ENCODE measurements around the gene HNRNPUL1. TPM values are rescaled to one million over a fixed set of nuclear protein-coding genes. Genes with fewer than 3 reads are reported as not detected.

Gene HNRNPUL1
- total RNA-seq, 4 donors from 2014 or later = 148 to 207 (median 179) TPM

DNA sequence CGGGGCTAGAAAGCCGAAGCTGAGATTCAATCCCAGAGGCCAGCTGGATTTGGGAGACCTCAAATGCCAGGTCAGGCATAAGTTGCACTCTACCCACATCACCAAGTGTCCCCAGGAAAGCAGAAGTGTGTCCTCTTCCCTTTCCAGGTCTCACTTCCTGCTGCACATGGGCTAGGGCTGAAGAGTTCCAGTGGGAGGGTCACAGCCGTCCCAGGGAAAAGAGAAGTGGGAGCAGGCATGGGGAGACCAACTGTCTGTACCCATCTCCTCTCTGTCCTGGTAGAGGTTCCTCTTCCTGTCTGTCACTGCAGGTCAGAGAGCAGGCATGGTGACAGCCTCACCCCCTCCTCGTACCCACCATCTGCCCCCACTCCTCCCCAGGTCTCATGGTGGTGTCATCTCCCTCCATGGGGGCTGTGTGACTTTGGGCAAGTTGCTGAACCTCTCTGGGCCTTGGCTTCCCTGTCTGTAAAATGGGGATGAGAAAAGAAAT is 30.4 kb upstream of the HNRNPUL1 start:
- no peak overlapping the region for H3K27ac ChIP-seq (replicated peaks in 1 of 4)
- WGBS = 77% methylated on average over 4 of the region's 4 CpGs

DNA sequence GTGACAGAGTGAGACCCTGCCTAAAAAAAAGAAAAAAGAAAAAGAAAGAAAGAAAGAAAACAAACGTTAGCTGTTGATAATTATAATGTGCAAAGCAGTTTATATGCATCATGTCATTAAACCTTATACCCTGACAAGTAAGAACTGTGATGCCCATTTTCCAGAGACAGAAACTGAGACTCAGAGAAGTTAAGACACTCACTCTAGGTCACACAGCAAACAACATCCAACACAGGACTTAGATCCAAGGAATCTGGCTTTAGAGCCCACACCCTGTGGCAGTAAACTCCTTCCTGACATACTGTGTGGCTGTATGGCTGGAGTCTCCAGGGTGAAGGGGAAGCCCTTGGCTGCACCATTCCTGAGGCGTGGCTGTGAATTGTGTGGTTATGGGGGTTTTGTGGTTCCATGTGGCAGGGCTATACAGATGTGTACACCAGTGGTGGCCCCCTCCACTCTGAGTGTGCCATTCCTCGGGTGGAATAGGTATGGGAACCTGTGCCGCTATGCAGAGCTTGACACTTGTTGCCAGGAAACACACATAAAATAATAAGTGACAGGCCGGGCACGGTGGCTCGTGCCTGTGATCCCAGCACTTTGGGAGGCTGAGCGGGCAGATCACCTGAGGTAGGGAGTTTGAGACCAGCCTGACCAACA is 29.5 kb upstream of the HNRNPUL1 start:
- H3K36me3 ChIP-seq = peaks cover 30 to 91% (median 59%) of the 10 kb centered on the region in 4 donors

More for the DNA sequence above, 30.4 kb upstream of the HNRNPUL1 start:
- TF ChIP-seq POLR2AphosphoS5 (IDR thresholded peaks at IDR 0.05) = no peak
- no peak for TF ChIP-seq POLR2A (IDR thresholded peaks at IDR 0.05; ENCODE audit: low read depth)
- TF ChIP-seq EP300 (IDR thresholded peaks at IDR 0.05) = no peak
- TF ChIP-seq, protein P1, sequence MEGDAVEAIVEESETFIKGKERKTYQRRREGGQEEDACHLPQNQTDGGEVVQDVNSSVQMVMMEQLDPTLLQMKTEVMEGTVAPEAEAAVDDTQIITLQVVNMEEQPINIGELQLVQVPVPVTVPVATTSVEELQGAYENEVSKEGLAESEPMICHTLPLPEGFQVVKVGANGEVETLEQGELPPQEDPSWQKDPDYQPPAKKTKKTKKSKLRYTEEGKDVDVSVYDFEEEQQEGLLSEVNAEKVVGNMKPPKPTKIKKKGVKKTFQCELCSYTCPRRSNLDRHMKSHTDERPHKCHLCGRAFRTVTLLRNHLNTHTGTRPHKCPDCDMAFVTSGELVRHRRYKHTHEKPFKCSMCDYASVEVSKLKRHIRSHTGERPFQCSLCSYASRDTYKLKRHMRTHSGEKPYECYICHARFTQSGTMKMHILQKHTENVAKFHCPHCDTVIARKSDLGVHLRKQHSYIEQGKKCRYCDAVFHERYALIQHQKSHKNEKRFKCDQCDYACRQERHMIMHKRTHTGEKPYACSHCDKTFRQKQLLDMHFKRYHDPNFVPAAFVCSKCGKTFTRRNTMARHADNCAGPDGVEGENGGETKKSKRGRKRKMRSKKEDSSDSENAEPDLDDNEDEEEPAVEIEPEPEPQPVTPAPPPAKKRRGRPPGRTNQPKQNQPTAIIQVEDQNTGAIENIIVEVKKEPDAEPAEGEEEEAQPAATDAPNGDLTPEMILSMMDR (IDR thresholded peaks at IDR 0.05) = no peak
- Histone ChIP-seq H3K9me3 (no peaks in the 10 kb centered on the region), H3K4me3 (no peak overlapping the region), H3K27me3 (no peaks in the 10 kb centered on the region), H3K36me3 (peaks cover 23 to 82% (median 51%) of the 10 kb centered on the region in 4 donors), H3K4me1 (peaks cover 0 to 9% (median 6%) of the 10 kb centered on the region in 4 donors)
- no peak for DNase-seq (ENCODE audit: extremely low spot score)
- intact Hi-C loops (cut with DNase I) = no loop called here

DNA sequence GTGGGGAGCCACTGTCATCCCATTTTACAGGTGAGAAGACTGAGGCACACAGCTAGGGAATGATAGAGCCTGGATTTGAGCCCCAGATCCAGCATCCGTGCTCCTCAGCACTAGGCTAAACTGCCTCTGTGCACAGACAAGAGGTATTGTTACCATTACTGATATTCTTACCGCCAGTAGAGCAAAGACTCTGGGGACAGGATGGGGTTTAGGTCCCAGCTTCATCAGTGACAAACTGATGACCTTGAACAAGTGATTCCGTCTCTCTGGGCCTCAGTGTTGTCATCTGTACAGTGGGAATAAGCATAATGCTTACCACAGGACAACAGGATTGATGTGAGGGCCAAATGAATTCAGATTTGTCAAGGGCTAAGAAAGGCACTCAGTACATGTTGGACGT is 28.7 kb upstream of the HNRNPUL1 start:
- H3K27me3 ChIP-seq = no peaks in the 10 kb centered on the region
- DNase-seq (ENCODE audit: extremely low spot score) = no peak
- H3K27ac ChIP-seq (replicated peaks in 1 of 4) = no peak overlapping the region
- H3K4me3 ChIP-seq = no peak overlapping the region
- H3K4me1 ChIP-seq = no peaks in the 10 kb centered on the region
- intact Hi-C loops (cut with DNase I) = no loop called here
- no peak for TF ChIP-seq POLR2AphosphoS5 (IDR thresholded peaks at IDR 0.05)
- TF ChIP-seq, protein P1 (IDR thresholded peaks at IDR 0.05) = no peak
- no peak for TF ChIP-seq EP300 (IDR thresholded peaks at IDR 0.05)
- TF ChIP-seq POLR2A (IDR thresholded peaks at IDR 0.05; ENCODE audit: low read depth) = no peak
- H3K9me3 ChIP-seq = no peaks in the 10 kb centered on the region
- 85% methylated on average over 4 of the region's 4 CpGs for WGBS
- H3K36me3 ChIP-seq = peaks cover 37 to 99% (median 67%) of the 10 kb centered on the region in 4 donors

More for the DNA sequence above, 29.5 kb upstream of the HNRNPUL1 start:
- H3K4me1 ChIP-seq = peaks cover 0 to 3% (median 1%) of the 10 kb centered on the region in 4 donors
- 76% methylated on average over 5 of the region's 8 CpGs for WGBS
- no peak overlapping the region for H3K4me3 ChIP-seq
- no peak for TF ChIP-seq POLR2A (IDR thresholded peaks at IDR 0.05; ENCODE audit: low read depth)
- TF ChIP-seq EP300 (IDR thresholded peaks at IDR 0.05) = no peak
- TF ChIP-seq POLR2AphosphoS5 (IDR thresholded peaks at IDR 0.05) = no peak
- TF ChIP-seq, protein P1 (IDR thresholded peaks at IDR 0.05) = no peak
- DNase-seq (ENCODE audit: extremely low spot score) = no peak
- intact Hi-C loops (cut with DNase I) = no loop called here
- no peaks in the 10 kb centered on the region for H3K27me3 ChIP-seq
- no peak overlapping the region for H3K27ac ChIP-seq (replicated peaks in 1 of 4)
- H3K9me3 ChIP-seq = no peaks in the 10 kb centered on the region

DNA sequence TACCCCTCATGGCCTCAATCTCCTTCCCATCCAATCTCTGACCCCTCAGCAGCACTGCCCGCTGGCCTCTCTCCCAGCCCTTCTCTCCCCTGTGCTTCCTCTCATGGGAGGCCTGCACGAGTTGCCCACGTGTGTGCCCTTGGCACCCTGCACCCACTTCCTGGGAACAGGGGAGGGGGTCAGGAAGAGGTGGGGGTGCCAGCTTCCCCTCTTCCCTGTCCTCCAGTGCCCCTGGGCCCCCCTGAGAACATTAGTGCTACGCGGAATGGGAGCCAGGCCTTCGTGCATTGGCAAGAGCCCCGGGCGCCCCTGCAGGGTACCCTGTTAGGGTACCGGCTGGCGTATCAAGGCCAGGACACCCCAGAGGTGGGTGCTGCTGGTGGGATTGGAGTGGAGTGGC is 25.9 kb upstream of the HNRNPUL1 start:
- intact Hi-C loops (cut with DNase I) = no loop called here
- no peak for TF ChIP-seq POLR2AphosphoS5 (IDR thresholded peaks at IDR 0.05)
- no peak for TF ChIP-seq EP300 (IDR thresholded peaks at IDR 0.05)
- no peak for DNase-seq (ENCODE audit: extremely low spot score)
- no peaks in the 10 kb centered on the region for H3K27me3 ChIP-seq
- H3K9me3 ChIP-seq = no peaks in the 10 kb centered on the region
- 82% methylated on average over 7 of the region's 10 CpGs for WGBS
- peaks cover 54 to 100% (median 76%) of the 10 kb centered on the region in 4 donors for H3K36me3 ChIP-seq
- H3K4me3 ChIP-seq = no peak overlapping the region
- no peaks in the 10 kb centered on the region for H3K4me1 ChIP-seq
- H3K27ac ChIP-seq (replicated peaks in 1 of 4) = no peak overlapping the region

DNA sequence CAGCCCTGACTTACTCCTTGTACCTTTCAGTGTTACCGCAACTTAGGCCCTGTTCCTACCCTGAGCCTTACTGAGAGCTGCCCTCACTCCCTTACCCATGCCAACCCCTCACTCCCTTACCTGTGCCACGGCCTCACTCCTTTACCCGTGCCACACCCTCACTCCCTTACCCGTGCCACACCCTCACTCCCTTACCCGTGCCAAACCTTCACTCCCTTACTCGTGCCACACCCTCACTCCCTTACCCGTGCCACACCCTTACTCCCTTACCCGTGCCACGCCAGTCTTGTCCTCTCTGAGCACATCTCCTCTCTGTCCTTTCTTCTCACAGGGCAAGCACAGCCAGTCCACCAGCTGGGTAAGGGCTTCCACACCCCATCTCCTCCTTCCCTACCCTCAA is 24.8 kb upstream of the HNRNPUL1 start:
- no peak overlapping the region for H3K27ac ChIP-seq (replicated peaks in 1 of 4)
- H3K4me3 ChIP-seq = no peak overlapping the region
- no peak for TF ChIP-seq POLR2A (IDR thresholded peaks at IDR 0.05; ENCODE audit: low read depth)
- no peak for TF ChIP-seq EP300 (IDR thresholded peaks at IDR 0.05)
- no peak for TF ChIP-seq POLR2AphosphoS5 (IDR thresholded peaks at IDR 0.05)
- TF ChIP-seq, protein P1 (IDR thresholded peaks at IDR 0.05) = no peak
- intact Hi-C loops (cut with DNase I) = no loop called here
- H3K9me3 ChIP-seq = no peaks in the 10 kb centered on the region
- H3K27me3 ChIP-seq = no peaks in the 10 kb centered on the region
- DNase-seq (ENCODE audit: extremely low spot score) = no peak
- WGBS = 82% methylated on average over 9 of the region's 9 CpGs
- peaks cover 59 to 100% (median 80%) of the 10 kb centered on the region in 4 donors for H3K36me3 ChIP-seq
- H3K4me1 ChIP-seq = no peaks in the 10 kb centered on the region
